NCI-H2107 (cell line): Measurements from ENCODE around the gene ID3.

Experiments
- DNase-seq: peaks from one replicate; lab custom pipeline; 2025; lab: John Stamatoyannopoulos, UW

ID3 gene, protein sequence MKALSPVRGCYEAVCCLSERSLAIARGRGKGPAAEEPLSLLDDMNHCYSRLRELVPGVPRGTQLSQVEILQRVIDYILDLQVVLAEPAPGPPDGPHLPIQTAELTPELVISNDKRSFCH

DNA sequence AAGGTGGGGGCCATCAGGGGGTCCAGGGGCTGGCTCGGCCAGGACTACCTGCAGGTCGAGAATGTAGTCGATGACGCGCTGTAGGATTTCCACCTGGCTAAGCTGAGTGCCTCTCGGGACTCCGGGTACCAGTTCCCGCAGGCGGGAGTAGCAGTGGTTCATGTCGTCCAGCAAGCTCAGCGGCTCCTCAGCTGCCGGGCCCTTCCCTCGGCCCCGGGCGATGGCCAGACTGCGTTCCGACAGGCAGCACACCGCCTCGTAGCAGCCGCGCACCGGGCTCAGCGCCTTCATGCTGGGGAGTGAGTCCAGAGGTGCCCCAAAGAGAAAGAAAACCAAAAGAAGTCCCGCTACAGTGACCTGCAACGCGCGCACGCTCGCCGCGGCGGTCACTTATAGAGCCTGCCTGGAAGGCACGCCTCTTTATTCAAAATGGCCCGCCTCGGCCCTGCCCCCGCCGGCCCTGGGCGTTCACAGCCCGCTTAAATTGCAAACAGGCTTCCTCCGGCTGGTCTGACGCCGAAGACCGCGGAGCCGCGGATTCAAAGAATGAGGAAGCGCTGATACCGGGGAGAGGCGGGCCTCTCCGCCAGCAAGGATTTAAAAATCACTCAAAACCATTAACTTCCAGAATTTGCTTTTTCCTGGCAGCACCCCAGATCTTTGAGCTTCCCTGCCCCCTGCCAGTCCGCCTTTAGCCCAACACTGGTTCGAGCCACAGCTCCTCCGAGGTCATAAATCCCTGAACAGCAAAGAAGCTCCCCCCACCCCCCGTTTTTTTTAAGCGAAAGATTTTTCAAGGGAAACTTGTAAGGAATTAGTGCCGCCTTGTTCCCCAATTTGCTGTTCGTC lies at the start of gene ID3:
ID3 (minus strand) TSS at position 366 of the 849 bp plus-strand sequence; CDS start at position 291, 75 bp downstream.
- peak; percentile 97 for DNase-seq

DNA sequence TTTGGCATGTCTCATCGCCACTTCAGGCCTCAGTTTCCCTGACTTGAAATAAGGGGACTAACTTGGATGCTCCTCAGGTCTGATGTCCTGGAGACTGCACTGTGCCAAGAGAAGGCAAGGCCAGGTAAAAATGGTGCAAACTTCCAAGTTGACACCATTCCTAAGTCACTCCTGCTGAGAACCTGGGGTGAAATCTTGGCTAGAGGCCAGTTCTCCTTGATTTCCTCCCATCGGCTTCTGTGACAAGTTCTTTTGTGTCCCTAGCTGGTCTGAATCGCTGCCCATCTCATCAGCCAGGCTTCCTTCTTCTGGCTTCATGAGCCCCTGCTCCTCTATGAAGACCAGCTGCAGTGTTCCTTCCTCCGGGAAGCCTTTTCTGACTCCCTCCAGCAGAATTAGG lies 48.6 kb upstream of the ID3 start:
- no peak for DNase-seq

DNA sequence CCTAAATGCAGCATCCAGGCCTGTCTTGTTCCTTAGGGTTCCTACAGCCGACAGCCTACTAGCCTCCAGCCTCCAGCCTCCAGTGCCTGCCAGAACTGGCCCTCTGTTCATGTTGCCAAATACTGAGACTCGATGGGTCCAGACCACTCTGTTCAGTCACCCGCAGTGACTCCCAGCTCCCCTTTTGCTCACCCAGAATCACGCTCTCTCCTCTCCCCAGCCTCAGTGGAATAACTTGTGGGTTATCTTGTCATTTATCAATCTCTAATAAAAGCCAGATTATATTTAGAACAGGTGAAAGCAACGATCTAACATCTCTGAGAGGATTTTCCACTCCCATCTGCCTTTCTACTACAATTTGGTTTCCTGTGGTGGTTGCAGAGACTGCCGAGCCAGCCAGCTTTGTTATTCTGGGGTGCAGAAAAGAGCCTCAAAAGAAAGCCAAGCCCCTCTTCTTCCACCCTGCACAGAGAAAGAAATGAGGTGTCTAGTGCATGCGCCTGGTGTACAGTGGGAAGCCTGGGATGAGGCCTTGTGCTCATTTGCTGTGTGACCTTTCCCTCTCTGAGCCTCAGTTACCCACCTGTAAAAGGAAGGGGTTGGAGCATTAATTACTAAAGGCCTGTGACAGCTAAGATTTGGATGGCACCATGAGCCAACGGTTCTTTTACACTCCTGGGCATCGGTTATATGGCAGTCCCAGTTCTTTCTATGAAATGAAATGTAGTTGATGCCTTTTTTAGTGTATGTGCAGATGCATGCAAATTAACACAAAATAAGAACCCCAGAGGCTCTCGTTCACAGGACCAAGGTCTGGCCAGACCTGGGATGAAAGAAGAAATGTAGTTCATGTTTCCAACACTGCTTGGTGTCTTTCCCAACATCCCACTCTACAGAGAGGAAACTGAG lies 42.9 kb upstream of the ID3 start:
- DNase-seq: no peak

DNA sequence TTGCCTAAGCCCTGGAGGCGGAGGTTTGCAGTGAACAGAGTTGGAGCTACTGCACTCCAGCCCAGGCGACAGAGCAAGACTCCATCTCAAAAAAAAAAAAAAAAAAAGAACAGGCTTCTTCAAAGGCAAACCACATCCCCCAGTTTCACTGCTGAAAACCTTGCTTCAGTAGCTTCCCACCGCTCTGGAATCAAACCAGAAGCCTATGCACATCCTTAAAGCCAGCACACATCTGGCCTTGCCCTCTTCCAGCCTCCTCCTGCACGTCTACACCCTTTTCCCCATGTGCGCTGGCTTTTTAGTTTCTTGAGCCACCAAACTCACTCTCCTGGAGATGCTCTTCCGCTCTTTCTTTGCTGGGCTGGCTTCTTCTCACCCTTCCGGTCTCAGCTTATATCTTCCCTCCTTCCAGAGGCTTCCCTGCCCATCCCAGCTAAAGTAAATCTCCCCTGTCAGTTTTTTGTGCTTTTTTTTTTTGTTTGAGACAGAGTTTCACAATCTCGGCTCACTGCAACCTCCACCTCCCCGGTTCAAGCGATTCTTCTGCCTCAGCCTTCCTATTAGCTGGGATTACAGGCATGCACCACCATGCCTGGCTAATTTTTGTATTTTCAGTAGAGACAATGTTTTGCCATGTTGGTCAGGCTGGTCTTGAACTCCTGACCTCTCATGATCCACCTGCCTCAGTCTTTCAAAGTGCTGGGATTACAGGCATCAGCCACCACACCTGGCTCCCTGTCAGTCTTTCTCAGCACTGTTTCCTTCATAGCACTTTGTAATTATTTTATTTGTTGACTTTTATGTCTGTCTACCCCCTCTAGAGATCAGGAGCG lies 42.0 kb upstream of the ID3 start:
- no peak for DNase-seq

DNA sequence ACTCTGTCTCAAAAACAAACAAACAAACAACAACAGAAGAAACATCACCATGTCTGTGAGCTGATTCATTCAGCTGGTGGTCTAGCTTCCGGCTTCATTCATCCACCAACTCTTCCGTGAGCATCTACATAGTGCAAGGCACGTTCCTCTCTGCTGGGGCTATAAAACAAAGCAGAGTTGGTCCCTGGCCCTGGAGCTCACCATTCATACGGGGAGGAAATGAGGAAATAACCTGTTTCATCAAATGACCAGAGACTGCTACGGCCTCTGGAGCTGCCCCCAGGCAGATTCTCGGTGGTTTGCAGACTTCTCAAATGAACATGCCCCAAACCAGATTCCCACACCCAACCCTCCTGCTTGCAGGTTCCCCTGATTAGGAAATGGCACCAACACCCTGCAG lies 41.0 kb upstream of the ID3 start:
- no peak for DNase-seq

DNA sequence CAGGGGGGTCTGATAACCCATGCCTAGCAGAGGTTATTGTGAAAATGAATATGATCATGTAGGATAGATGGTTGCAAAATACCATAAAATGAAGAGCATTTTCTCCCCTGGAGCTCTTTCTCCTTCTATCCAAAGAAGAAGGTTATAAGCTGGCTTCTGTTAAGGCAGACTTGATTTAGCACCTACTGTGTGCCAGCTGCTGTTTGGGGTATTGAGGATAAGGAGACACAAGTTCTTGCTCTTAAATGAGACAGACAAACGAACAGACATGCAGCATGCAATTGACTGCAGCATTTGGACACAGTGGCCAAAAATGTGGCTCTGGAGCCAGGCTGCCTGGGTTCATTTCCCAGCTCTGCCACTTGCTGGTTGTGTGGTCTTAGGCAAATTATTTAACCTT lies 39.8 kb upstream of the ID3 start:
- no peak for DNase-seq

- DNase-seq: peak; percentile 42
These were observed 39.1 kb upstream of the ID3 start for GRCh38 chr1:23598424-23598823.

DNA sequence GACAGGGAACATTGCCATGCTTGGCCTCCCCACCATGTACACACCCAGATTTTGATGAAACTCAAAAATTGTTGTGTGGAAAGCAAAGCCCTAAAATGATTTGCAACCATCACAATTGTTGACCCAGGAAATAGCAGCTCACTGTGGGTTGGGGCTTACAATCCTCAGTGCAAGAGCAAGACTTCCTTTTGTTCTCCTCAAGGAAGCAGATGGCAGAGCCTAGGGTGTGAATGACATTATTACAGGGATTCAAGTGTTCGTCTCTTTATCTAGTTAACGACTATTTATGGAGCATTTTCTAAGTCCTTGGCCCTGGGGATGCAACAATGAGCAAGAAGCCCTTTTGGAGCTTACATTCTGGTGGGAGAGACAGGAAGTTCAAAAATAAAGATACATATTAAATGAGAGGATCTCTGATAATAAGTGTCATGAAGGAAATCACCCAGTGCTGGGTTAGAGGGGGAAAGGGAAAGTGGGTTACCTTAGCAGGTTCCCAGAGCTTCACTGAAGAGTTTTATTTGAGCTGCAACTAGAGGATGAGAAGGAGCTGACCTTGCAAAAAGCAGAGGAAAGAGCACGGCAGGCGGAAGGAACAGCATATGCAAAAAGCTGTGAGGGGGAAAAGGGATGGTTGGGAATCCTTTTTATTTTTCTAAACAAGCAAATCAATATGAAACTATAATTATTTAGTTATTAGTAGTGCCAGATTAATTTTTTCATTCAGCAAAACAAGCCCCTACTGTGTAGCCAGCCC lies 38.5 kb upstream of the ID3 start:
- DNase-seq: no peak

- no peak for DNase-seq
These were observed 37.4 kb upstream of the ID3 start for GRCh38 chr1:23596382-23597358.

DNA sequence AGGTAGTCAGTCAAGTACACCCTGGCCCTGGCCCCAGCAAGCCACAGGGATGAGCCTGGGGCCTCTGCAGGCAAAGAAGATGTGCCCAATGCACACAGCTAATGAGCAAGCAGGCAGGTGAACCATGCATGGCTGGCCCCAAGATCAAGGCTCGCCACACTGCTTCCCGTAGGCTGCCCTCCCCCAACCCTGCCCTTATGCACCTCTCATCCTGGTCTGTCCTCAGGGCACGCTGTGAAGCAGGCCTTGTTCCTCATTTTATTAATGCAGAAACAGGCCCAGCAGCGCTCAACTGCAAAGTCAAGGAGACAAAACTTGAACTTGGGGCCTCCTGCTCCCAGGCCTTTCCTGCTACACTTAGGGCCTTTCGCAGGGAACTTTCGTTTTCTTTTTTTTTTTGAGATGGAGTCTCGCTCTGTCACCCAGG lies 35.6 kb upstream of the ID3 start:
- DNase-seq: no peak

- no peak for DNase-seq
These were observed 35.0 kb upstream of the ID3 start for GRCh38 chr1:23594149-23594907.

- no peak for DNase-seq
These were observed 34.4 kb upstream of the ID3 start for GRCh38 chr1:23593556-23594148.

GRCh38 chr1:23593042-23593521 lies 33.8 kb upstream of the ID3 start:
- no peak for DNase-seq

DNA sequence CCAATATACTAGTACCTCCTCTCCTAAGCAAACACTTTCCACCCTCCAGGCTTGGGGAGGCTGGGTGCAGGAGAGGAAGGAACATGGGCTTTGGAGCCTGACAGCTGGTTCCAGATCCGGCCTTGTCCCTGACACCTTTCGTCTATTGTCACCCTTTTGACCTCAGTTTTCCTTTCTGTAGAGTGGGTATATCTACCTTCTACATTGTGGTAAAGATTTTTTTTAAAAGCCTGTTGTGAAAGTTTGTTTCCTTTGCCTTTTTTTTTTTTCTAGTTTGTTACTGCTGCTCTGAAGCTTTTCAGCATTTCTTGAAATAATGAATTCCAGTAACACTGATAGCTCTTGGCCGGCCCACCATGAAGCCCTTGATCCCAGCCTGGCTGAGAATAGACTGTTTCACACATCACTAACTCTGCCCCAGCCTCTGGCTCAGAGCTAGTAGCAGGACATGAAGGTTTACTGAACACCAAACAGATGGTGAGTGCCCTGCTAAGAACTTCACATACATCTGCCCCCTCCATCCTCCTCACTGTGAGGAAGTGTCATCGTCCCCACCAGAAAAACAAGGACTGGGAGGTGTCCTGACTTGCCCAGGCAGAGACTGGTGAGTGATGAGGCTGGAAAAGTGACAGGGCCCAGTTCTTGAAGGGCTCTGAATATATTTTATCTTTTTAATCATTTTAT lies 33.0 kb upstream of the ID3 start:
- DNase-seq: no peak

GRCh38 chr1:23591460-23592208 lies 32.3 kb upstream of the ID3 start:
- no peak for DNase-seq

DNA sequence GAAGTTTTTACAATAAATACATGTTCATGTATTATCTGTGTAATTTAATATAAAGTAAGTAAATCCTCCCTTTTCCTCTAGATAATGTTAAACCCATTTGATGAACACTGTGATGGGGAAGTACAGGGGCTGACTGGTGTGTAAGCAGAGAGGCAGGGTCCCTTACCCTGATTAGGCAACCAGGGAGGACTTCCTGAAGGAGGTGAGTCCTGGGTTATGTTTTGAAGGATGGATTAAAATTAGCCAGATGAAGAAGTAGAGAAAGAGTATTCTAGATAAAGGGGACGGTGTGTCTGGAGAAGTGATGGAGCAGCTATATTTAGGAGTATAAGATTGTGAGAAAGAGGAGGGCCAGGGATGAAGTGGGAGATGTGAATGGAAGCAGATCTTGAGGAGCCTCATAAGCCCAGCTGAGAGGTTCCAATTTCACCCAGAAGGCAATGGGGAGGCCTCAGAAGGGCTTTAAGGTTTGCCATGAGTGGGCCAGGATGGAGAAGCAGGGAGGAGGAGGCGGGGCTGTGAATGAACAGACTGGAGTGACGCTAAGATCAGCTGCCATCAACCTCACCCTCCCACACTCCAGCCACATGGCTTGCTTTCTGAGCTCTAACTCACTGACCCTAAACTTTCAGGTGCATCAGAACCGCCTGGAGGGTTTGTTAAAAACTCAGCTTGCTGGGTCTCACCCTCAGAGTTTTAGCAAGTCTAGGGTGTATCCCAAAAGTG lies 30.9 kb upstream of the ID3 start:
- DNase-seq: no peak
